ENCODE data around the gene BICD1.

DNA sequence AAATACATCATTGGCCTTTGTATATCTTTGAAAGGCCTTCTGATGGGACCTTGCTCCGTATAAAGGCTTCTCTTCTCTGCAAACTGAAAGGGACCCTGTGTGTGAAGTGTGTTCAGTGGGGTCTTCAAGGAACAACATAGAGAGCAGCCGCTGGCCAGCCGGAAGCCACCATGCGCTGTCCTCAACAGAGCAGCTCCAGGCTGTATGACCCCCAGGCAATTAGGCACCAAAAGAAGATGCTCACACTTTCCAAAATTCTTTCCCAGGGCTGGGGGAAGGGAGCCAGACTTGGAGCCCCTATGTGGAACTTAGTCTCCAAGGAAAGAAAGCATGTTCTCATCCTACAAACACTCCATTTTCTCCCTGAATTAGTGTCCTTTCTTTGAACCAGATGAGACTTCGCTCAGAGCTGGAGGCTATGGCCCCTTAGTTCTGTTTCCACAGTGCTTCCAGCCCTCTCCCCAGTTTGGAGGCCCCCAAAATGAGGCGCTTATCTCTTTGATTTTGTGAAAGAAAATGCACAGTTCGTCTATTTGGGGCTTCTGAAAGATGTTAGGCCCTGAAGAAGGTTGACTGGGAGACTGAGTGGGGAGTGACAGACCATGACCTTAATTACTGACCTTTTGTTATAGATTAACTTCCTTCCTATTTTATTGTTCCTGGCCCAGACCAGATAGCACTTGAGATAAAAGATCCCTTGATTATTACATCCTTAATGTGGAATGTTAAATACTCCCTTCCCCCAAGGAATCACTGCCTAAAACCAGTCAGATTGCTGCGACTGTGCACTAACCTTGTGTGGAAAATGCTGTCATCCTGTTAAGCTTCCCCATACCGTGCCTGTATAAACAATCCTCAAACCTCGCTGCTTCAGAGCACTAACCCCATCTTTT, 164.4 kb downstream of the BICD1 start:
- TF ChIP-seq TAF1 (IDR thresholded peaks at IDR 0.05; ENCODE audit: low read depth) (no peak), RAD21 (IDR thresholded peaks at IDR 0.05; ENCODE audit: low read depth) (no peak), CEBPB (IDR thresholded peaks at IDR 0.05) (no peak)
- TF ChIP-seq, protein P1, sequence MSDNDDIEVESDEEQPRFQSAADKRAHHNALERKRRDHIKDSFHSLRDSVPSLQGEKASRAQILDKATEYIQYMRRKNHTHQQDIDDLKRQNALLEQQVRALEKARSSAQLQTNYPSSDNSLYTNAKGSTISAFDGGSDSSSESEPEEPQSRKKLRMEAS (IDR thresholded peaks at IDR 0.05): no peak
